D341Med (cell line): ENCODE measurements around the gene P2RY11.
A peak's percentile ranks its signal among the peaks of the same experiment; 100 is the strongest.

ENCODE experiments used
- DNase-seq: peaks from one replicate; pipeline ENCODE4 v3.0.0; 2012; ENCODE audit warnings: low spot score

Gene P2RY11

GRCh38 chr19:10141479-10141878, 30.0 kb downstream of the P2RY11 start:
- DNase-seq, result no peak

- no peak for DNase-seq
These were observed 30.5 kb downstream of the P2RY11 start for GRCh38 chr19:10141973-10142372.

- no peak for DNase-seq
These were observed 31.3 kb downstream of the P2RY11 start for GRCh38 chr19:10142701-10143375.

GRCh38 chr19:10143681-10144080, 32.2 kb downstream of the P2RY11 start:
- DNase-seq, result no peak

GRCh38 chr19:10144361-10144760, 32.9 kb downstream of the P2RY11 start:
- DNase-seq, result peak; percentile 14

- DNase-seq, result peak; percentile 13
These were observed 33.5 kb downstream of the P2RY11 start for GRCh38 chr19:10145031-10145430.

GRCh38 chr19:10146142-10146541, 34.6 kb downstream of the P2RY11 start:
- peak; percentile 20 for DNase-seq

GRCh38 chr19:10149427-10149826, 37.9 kb downstream of the P2RY11 start:
- peak; percentile 15 for DNase-seq

- peak; percentile 17 for DNase-seq
These were observed 40.0 kb downstream of the P2RY11 start for GRCh38 chr19:10151521-10151920.

- no peak for DNase-seq
These were observed 40.6 kb downstream of the P2RY11 start for GRCh38 chr19:10152100-10152499.

- no peak for DNase-seq
These were observed 44.3 kb downstream of the P2RY11 start for GRCh38 chr19:10155839-10156238.

GRCh38 chr19:10158071-10158470, 46.6 kb downstream of the P2RY11 start:
- no peak for DNase-seq

GRCh38 chr19:10158485-10158884, 47.0 kb downstream of the P2RY11 start:
- no peak for DNase-seq

GRCh38 chr19:10159610-10160009, 48.1 kb downstream of the P2RY11 start:
- DNase-seq, result no peak

GRCh38 chr19:10163536-10163935, 52.0 kb downstream of the P2RY11 start:
- no peak for DNase-seq
